A549 (cell line): ENCODE results near the gene RBPJ.

Experiments
- CTCF ChIP-seq: fragments of >200 bp; sonication (Bioruptor Twin); formaldehyde crosslinking; IDR thresholded peaks from 3 replicates; pipeline ENCODE4 v1.5.1; 2016
- EP300 ChIP-seq, 2 experiments: fragments of >200 bp; sonication (Bioruptor Twin); formaldehyde crosslinking; IDR thresholded peaks; 2 replicates in 1 of 2; 3 replicates in 1 of 2; pipeline ENCODE4 v1.6.1; 2016 to 2017
- ESRRA ChIP-seq: fragments of 150-350 bp; IDR thresholded peaks from 2 replicates; pipeline ENCODE4 v1.6.1; 2014; ENCODE audit warnings: mild to moderate bottlenecking, low read length, borderline replicate concordance
- HDAC2 ChIP-seq: fragments of 200-600 bp; sonication (generic); IDR thresholded peaks from 2 replicates; pipeline ENCODE4 v1.6.1; 2016
- HMGXB4 ChIP-seq: fragments of 250-450 bp; sonication (Bioruptor Pico); IDR thresholded peaks from 2 replicates; pipeline ENCODE4 v1.5.0; 2021; ENCODE audit warnings: mild to moderate bottlenecking, moderate library complexity, borderline replicate concordance
- MAX ChIP-seq: IDR thresholded peaks from 2 replicates; pipeline ENCODE4 v1.6.1; 2012
- MYC ChIP-seq: IDR thresholded peaks from 2 replicates; pipeline ENCODE4 v1.6.1; 2012; ENCODE audit warnings: mild to moderate bottlenecking, inconsistent platforms, low read length, improper control_type of control experiment, borderline replicate concordance
- POLR2A ChIP-seq: IDR thresholded peaks from 2 replicates; pipeline ENCODE4 v1.6.1; 2012; ENCODE audit warnings: mild to moderate bottlenecking, low read length
- RAD21 ChIP-seq, 2 experiments: fragments of >200 bp in 1 of 2; sonication (Bioruptor Twin) in 1 of 2; formaldehyde crosslinking in 1 of 2; IDR thresholded peaks in 1 of 2; conservative IDR thresholded peaks in 1 of 2; 2 replicates in 1 of 2; 3 replicates in 1 of 2; pipeline ENCODE4 v1.6.1; 2012 to 2018; ENCODE audit warnings: inconsistent platforms in 1 of 2
- RCOR1 ChIP-seq: fragments of 150-350 bp; IDR thresholded peaks from 2 replicates; pipeline ENCODE4 v1.6.1; 2014; ENCODE audit warnings: antibody characterized with exemption, low read length, low read depth
- REST ChIP-seq: fragments of 200-600 bp; sonication (generic); IDR thresholded peaks from 2 replicates; pipeline ENCODE4 v1.6.1; 2016; ENCODE audit warnings: antibody characterized with exemption, mild to moderate bottlenecking, moderate library complexity
- SMC3 ChIP-seq: fragments of >200 bp; sonication (Bioruptor Twin); formaldehyde crosslinking; IDR thresholded peaks from 3 replicates; pipeline ENCODE4 v1.6.1; 2018; ENCODE audit warnings: inconsistent platforms
- USF2 ChIP-seq: fragments of 450-650 bp; IDR thresholded peaks from 2 replicates; pipeline ENCODE4 v1.6.1; 2014; ENCODE audit warnings: antibody characterized with exemption

- TF ChIP-seq USF2 (no peak), CTCF (no peak), EP300 (IDR thresholded peaks at IDR 0.05) (no peak), MAX (no peak), RAD21 (conservative IDR thresholded peaks at IDR 0.05 in 1 of 2, IDR thresholded peaks at IDR 0.05 in 1 of 2) (no peak), HMGXB4 (CRISPR knock-in tag) (no peak), ESRRA (no peak), RCOR1 (no peak), POLR2A (no peak), HDAC2 (no peak), REST (no peak), MYC (no peak), SMC3 (no peak)
Observed at GRCh38 chr4:26356081-26356501, 35.3 kb downstream of the RBPJ start.
